Right renal pelvis (tissue), 4 donors: Measurements from ENCODE around the gene PNKP. TPM values are rescaled to one million over a fixed set of nuclear protein-coding genes. Genes with fewer than 3 reads are reported as not detected.
A peak's percentile ranks its signal among the peaks of the same experiment; 100 is the strongest.
"Not testable (repeated sequence)": the region's sequence is repeated elsewhere in the genome, so short reads cannot be mapped to it uniquely, and the experiment has no call there.

ENCODE experiments used
- DNase-seq, 4 donors: peaks; one replicate each; pipeline ENCODE4 v3.0.0-alpha.2; 2013; ENCODE audit warnings: low read depth in 4 of 4, low spot score in 3 of 4, missing footprints in 1 of 4
- polyA plus RNA-seq, 4 donors: library from polyadenylated mRNA; unstranded; fragments of 120-200 nt; gene quantifications; one replicate each; pipeline ENCODE4 v1.2.1, GENCODE V29; 2013; ENCODE audit not compliant: insufficient read length in 4 of 4

Gene PNKP
- polyA plus RNA-seq, 4 donors: 42.7 to 57.9 (median 46.3) TPM

DNA sequence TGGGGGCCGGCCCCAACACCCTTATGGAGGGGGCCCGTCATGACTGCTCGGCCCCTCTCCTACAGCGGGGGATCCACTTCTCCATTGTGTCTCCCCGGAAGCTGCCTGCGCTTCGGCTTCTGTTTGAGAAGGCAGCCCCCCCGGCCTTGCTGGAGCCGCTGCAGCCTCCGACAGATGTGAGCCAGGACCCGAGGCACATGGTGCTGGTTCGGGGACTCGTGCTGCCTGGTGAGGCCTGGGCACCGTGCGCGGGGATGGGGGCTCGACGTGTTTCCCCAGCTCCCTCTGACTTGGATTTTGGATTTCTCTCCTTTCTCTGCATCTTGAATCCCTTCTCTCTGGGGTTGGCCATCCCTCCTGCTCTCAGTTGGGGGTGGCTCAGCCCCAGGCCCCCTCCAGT is 37.7 kb downstream of the PNKP start:
- DNase-seq: no peak

DNA sequence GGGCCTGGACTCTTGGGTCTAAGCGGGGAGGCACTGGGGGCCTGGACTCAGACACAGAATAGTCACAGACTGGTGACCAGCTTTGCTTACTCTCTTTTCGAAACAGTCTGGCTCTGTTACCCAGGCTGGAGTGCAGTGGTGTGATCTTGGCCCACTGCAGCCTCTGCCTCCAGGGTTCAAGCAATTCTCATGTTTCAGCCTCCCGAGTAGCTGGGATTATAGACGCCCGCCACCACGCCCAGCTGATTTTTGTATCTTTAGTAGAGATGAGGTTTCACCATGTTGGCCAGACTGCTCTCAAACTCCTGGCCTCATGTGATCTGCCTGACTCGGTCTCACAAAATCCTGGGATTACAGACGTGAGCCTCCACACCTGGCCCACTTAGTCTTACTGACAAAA is 38.2 kb downstream of the PNKP start:
- DNase-seq: no peak

DNA sequence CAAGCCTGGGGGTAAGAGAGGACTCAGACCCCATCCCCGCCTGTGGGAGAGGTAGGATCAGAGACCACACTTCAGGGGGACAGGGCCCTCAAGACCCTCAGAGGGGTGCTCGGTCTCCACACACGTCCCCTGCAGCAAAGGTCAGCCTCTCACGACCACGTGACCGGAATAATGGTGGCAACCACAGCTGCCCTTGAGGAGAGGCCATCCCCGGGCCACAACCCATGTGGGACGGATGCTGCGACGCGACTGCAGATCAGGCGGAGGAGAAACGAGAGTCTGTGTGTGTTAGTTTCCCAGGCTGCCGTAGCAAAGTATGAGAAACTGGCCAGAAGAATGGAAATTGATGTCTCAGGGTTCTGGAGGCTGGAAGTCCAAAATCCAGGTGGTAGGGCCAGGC is 40.3 kb downstream of the PNKP start:
- no peak for DNase-seq

DNA sequence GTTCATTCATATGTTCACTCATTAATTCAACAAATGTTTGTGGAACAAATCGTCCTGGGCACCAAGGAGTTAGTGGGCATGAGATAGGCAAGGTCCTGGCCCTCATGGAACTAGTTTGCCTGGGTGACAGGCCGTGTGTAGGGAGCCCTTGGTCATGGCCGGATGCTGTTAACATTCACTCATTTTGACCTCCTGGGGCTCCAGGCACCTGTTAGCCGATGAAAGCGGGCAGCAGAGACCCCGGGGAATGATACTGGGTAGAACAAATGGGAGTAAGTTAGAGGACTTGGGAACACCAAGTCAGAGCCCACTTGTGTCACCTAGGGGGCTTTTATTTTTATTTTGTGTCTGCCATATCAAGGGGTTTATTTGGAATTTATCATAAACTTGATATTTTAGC is 42.7 kb downstream of the PNKP start:
- no peak for DNase-seq

DNA sequence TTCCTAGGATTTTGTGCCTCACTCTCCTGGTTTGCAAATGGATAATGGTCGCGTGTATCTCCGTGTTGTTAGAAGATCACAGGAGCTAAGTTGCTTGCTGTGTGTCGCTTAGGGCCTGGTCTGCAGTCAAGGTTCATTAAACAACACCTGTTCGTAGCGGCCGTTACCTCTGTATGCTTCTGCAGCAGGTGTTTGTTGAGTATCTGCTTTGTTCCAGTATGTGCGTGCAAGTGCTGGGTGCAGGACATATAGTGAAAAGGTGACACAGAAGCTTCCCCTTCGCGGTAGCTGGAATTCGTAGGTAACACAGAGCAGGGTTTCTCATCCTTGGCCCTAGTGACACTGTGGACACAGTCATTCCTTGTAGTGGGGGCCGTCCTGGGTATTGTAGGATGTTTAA is 43.9 kb downstream of the PNKP start:
- no peak for DNase-seq

DNA sequence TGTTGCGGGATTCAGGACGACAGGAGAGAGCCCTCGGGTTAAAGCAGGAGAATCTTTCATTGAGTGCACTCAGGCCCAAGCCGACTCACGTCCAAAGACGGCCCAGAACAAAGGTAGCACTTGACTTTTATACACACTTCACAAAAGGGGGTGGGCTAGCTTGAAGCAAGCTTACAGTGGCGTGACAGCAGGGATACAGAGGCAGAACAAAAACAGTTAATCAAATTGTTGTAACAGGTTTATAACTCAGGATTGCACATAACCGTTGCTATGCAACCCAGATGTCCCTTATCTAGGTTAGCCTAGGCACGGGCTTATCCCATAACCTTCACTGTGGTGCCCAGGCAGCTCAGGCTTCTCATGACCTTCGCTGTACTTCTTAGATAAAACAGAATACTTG is 47.3 kb downstream of the PNKP start:
- DNase-seq: no peak

DNA sequence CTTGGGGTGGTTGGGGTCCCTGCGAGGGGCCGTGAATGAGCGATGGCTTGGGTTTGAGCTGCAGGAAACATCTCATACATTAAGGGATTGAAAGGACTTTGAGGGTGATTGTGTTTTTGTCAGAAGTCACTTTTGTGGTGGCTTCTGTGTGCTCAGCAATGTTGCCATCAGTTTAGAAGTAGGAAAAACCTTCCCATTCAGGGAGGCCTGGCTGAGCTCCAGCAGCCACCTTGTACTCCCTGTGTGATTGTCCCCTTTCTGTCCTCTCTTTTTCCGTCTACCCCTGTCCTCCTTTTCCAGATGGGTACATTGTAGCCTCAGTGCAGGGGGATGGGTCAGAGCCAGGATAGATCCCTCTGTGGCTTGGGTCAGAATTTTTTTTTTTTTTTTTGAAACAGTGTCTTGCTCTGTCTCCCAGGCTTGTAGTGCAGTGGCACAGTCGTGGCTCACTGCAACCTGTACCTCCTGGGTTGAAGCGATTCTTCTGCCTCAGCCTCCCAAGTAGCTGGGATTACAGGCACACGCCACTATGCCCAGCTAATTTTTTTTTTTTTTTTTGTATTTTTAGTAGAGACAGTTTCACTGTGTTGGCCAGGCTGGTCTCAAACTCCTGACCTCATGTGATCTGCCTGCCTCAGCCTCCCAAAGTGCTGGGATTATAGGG is 47.8 kb downstream of the PNKP start:
- not testable (repeated sequence) for DNase-seq

DNA sequence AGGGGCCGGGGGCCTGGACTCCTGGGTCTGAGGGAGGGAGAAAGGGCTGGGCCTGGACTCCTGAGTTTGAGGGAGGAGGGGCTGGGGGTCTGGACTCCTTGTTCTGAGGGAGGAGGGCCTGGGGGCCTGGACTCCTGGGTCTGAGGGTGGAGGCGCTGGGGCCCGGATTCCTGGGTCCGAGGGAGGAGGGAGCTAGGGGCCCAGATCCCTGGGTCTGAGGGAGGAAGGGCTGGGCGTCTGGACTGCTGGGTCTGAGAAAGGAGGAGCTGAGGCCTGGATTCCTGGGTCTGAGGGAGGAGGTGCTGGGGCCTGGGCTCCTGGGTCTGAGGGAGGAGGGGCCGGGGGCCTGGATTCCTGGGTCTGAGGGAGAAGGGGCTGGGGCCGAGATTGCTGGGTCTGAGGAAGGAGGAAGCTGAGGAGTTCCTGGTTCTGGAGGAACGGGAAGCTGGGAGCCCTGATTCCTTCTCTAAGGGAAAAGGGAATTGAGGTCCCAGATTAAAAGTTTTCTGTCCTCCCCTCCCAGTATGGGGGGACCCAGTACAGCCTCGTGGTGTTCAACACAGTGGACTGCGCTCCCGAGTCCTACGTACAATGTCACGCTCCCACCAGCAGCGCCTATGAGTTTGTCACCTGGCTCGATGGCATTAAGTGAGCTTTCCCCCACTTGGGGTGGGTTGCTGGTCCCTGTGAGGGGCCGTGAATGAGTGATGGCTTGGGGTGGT is 48.6 kb downstream of the PNKP start:
- no peak for DNase-seq

DNA sequence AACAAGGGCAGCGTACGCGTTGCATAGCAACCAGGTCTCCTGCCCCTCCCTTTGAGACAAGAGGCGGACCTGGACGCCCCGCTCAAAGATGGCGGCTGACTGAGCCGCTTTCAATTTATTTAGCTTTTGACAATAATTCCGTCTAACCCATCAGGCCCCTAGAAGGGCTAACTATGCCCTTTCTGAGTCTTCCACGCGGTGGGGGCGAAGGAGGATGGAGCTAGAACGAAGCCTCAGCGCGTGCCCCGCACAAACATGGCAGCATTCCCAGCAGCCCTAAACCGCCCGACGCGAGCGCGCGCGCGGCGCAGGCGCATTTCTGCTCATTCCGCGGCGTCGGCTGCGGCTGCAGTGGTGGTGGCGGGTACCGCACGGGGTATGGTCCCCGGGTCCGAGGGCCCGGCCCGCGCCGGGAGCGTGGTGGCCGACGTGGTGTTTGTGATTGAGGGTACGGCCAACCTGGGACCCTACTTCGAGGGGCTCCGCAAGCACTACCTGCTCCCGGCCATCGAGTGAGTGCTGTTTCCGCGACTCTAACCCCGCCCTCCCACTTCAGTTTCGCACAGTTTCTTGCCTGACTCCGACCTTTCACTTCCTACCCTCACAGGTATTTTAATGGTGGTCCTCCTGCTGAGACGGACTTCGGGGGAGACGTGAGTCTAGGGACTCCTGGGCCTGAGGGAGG is 49.3 kb downstream of the PNKP start, which contains the start of gene MED25:
MED25 (plus strand) TSS at position 326 of the 685 bp plus-strand sequence; CDS start at position 379, 53 bp downstream.
- DNase-seq: peak; percentile 74 to 92 (median 82)

DNA sequence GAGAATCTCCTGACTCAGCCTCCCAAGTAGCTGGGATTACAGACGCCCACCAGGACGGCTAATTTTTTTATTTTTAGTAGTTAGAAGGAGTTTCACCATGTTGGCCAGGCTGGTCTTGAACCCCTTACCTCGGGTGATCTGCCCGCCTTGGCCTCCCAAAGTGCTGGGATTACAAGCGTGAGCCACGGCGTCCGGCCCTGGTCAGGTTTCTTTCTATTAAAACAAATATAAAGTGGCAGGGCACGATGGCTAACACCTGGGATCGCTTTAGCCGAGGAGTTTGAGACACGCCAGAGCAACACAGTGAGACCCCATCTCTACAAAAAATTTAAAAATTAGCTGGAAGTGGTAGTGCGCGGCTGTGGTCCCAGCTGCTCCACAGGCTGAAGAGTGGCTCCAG is 50.8 kb downstream of the PNKP start:
- no peak for DNase-seq

DNA sequence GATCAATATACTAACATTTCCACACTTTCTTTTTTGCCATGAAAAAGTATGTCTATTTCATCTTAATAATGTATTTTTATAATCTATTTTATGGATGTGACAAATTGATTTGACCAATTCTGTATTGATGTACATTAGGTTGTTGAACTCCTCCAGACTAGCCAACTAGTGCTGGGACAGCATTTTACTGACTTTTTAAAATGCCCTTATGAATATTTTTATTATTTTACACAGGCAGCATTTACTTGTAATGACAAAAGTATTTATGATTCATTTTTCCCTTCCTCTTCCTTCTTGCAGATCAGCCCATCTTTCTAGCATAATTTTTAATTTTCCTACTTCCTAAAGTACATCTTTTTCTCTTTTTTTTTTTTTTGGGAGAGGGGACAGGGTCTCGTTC is 53.4 kb downstream of the PNKP start:
- no peak for DNase-seq

DNA sequence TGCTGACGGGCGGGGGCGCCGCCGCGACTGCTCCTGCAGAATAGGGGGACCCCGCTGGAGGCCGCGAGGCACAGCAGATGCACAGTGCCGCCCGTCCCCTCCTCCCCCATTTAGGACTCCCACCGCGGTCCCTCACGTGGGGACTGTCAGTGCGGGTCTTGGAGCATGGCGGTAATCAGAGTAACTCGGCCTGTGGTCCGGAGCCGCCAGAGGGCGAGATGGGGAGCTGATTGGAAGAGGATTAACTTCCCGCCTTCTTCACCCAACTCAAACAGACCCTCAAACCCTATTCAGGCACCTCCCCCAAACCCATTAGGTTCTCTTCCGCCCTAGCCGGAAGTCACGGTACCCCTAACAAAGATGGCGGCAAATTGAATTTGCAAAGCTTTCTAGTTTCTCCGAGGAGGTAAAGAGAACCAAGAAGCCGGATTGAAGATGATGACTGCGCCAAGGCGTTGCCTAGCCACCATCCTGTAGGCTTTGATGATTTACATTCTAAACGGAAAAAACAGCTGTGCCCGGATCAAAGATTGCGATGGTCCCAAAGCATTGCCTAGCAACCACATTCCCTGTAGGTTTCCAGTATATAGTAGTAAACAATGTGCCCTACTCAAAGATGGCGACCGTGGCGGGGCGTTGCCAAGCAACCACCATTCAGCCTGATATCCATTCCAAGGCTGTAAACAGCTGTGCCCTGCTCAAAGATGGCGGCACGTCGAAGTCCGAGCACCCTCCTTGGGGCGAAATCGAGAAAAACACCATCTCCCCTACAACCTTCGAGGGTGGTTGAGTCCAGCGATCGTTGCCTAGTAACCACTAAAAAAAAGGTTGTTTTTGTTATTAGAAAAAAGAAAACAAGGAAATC is 54.1 kb downstream of the PNKP start, which contains the start of gene FUZ:
FUZ (minus strand) TSS at position 296 of the 865 bp plus-strand sequence; CDS start at position 110, 186 bp downstream.
- DNase-seq: peak; percentile 94 to 97 (median 97)

DNA sequence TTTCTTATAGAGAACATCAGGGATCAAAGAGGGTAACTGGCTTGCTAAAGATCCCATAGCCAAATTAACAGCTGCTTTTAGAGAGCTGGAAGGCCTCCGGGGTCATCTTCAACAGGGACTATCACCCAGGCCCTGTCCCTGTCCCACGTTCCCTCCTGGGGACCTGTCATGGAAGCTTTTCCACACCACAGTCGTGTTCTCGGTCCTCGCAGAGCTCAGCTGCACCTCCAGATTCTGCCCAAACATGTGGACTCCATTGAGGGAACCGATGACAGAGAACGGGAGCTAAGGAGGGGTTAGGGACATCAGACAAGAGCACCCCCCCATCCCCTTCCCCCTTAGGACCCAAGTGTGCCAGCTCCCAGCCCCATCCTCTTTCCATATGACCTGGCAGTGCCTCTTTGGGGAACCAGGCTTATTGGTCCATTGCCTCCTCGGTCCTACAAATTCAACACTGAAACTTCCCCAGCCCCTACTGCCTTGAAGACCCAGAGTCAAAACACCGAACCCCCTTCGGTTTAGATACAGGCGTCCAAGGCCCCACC is 54.9 kb downstream of the PNKP start:
- DNase-seq: no peak

DNA sequence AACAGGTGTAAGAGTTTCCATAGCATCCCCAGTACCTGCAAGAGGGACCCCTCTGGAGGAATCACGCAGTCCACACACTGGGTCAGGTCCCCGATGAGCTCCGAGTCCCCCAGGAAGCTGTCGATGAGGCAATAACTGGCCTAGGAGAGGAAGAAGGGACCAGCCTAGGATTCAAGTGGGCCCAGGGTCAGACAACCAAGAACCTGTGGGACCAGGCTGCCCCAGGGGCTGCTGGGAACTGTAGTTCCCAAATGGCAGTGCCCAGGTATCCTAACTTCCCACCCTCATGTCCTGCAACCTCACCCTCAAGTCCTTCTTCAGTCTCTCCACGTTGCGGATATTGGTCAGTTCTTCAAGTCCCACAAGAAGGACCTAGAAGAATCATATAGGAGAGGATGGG is 56.0 kb downstream of the PNKP start:
- no peak for DNase-seq

Other genes with a start within 250 kb of the PNKP start
- 10 to 100 TPM; 23.7 to 32.2 (median 25.8) TPM for gene RRAS, start 227.4 kb downstream of the PNKP start, polyA plus RNA-seq
- gene SCAF1, start 225.4 kb downstream of the PNKP start, polyA plus RNA-seq: 10 to 100 TPM; 31.4 to 47.6 (median 34.7) TPM
- 10 to 100 TPM; 41.2 to 56.3 (median 47.9) TPM for gene IRF3, start 201.7 kb downstream of the PNKP start, polyA plus RNA-seq
- 10 to 100 TPM; 20.5 to 32.6 (median 23.9) TPM for gene BCL2L12, start 201.6 kb downstream of the PNKP start, polyA plus RNA-seq
- gene PRMT1, start 190.3 kb downstream of the PNKP start, polyA plus RNA-seq: 100 to 1,000 TPM; 196 to 239 (median 211) TPM
- 1 to 10 TPM in 3 of 4 donors, under 1 TPM in 1; 0.61 to 1.6 (median 1.3) TPM for gene ADM5, start 178.0 kb downstream of the PNKP start, polyA plus RNA-seq
- gene CPT1C, start 176.5 kb downstream of the PNKP start, polyA plus RNA-seq: 10 to 100 TPM; 10.3 to 13.3 (median 12.2) TPM
- under 1 TPM in 2 of 4 donors, not detected in 2; 0.11 to 0.38 TPM for gene TSKS, start 104.3 kb downstream of the PNKP start, polyA plus RNA-seq
- gene AP2A1, start 100.6 kb downstream of the PNKP start, polyA plus RNA-seq: 10 to 100 TPM; 48.7 to 68.2 (median 52.9) TPM
- 10 to 100 TPM; 29.6 to 40.2 (median 31.7) TPM for gene FUZ, start 54.3 kb downstream of the PNKP start, polyA plus RNA-seq
- gene MED25, start 49.3 kb downstream of the PNKP start, polyA plus RNA-seq: 10 to 100 TPM; 58.8 to 74.9 (median 66.2) TPM
- 100 to 1,000 TPM; 249 to 353 (median 277) TPM for gene PTOV1, start 16.4 kb downstream of the PNKP start, polyA plus RNA-seq
- gene AKT1S1, start 9.8 kb upstream of the PNKP start, polyA plus RNA-seq: 10 to 100 TPM; 30.0 to 43.8 (median 34.2) TPM
- gene TBC1D17, start 10.1 kb upstream of the PNKP start, polyA plus RNA-seq: 10 to 100 TPM; 40.4 to 51.4 (median 43.4) TPM
- 1 to 10 TPM; 1.7 to 3.6 (median 2.3) TPM for gene IL4I1, start 29.3 kb upstream of the PNKP start, polyA plus RNA-seq
- gene ATF5, start 61.6 kb upstream of the PNKP start, polyA plus RNA-seq: 10 to 100 TPM; 22.7 to 26.9 (median 23.8) TPM
- gene NUP62, start 61.9 kb upstream of the PNKP start, polyA plus RNA-seq: 10 to 100 TPM; 58.7 to 63.6 (median 61.4) TPM
- gene SIGLEC11, start 93.6 kb upstream of the PNKP start, polyA plus RNA-seq: 1 to 10 TPM; 3.4 to 5.1 (median 4.8) TPM
- gene VRK3, start 157.8 kb upstream of the PNKP start, polyA plus RNA-seq: 10 to 100 TPM; 47.2 to 51.2 (median 48.2) TPM
- gene ZNF473, start 158.4 kb upstream of the PNKP start, polyA plus RNA-seq: 10 to 100 TPM; 13.4 to 16.1 (median 15.7) TPM